Esophagus muscularis mucosa (tissue), 4 donors: ENCODE results near the gene DIRAS2. TPM values are rescaled to one million over a fixed set of nuclear protein-coding genes. Genes with fewer than 3 reads are reported as not detected.

Experiments used
- DNase-seq: peaks from one replicate; pipeline ENCODE4 v3.0.0-alpha.2; 2017; ENCODE audit errors: extremely low spot score
- H3K27ac ChIP-seq, 4 donors: fragments of 200-600 bp; sonication (generic); replicated peaks in 1 of 4; 1 replicate in 3 of 4; 2 replicates in 1 of 4; pipeline ENCODE4 v1.5.1; 2016 to 2019; ENCODE audit warnings: mild to moderate bottlenecking in 1 of 4
- H3K27me3 ChIP-seq, 4 donors: fragments of 200-600 bp; sonication (generic); one replicate each; pipeline versions ENCODE4 v1.5.1 to v1.6.0; 2016 to 2019
- H3K36me3 ChIP-seq, 4 donors: fragments of 200-600 bp; sonication (generic); one replicate each; pipeline ENCODE4 v1.5.1; 2016 to 2019
- H3K4me1 ChIP-seq, 4 donors: fragments of 200-600 bp; sonication (generic); one replicate each; pipeline ENCODE4 v1.5.1; 2016 to 2019
- H3K4me3 ChIP-seq, 4 donors: fragments of 200-600 bp; sonication (generic); 1 replicate in 2 of 4; 2 replicates in 2 of 4; pipeline ENCODE4 v1.5.1; 2016 to 2019; ENCODE audit warnings: mild to moderate bottlenecking in 4 of 4, moderate library complexity in 1 of 4
- H3K9me3 ChIP-seq, 4 donors: fragments of 200-600 bp; sonication (generic); 1 replicate in 3 of 4; 2 replicates in 1 of 4; pipeline ENCODE4 v1.5.1; 2016 to 2019
- EP300 ChIP-seq: sonication (generic); formaldehyde crosslinking; IDR thresholded peaks from one replicate; pipeline ENCODE4 v1.6.1; 2017; ENCODE audit warnings: antibody characterized with exemption
- POLR2A ChIP-seq: fragments of 450-650 bp; IDR thresholded peaks from one replicate; pipeline ENCODE4 v1.6.1; 2017; ENCODE audit warnings: antibody characterized with exemption, moderate library complexity, mild to moderate bottlenecking, low read depth
- POLR2AphosphoS5 ChIP-seq, 2 donors: sonication (generic); formaldehyde crosslinking; IDR thresholded peaks; one replicate each; pipeline ENCODE4 v1.6.1; 2017; ENCODE audit warnings: antibody characterized with exemption in 2 of 2
- WGBS: methylation state at CpG from one replicate; pipeline ENCODE4 v1.1.5; 2018; 5-methylcytosine and 5-hydroxymethylcytosine counted together
- intact Hi-C: fragments of 100-400 bp; cut with DNase I; formaldehyde crosslinking; loops from one replicate; pipeline ENCODE4 v1.15.1; 2023
- total RNA-seq, 4 donors: library from RNA; depleted of rRNA; stranded (reverse); fragments of >200 nt; gene quantifications; one replicate each; pipeline versions ENCODE4 v1.1.0 to v1.2.1, GENCODE V29; 2016
- TF ChIP-seq, protein P1 (sequence below), 3 experiments: fragments of 200-600 bp in 2 of 3; fragments of 450-650 bp in 1 of 3; sonication (generic) in 2 of 3; IDR thresholded peaks; one replicate each; pipeline ENCODE4 v1.5.1; 2017 to 2019; ENCODE audit warnings: antibody characterized with exemption in 3 of 3, mild to moderate bottlenecking in 2 of 3, moderate library complexity in 1 of 3

DIRAS2 gene
- total RNA-seq, 4 donors from 2014 or later, result 0.17 TPM; not detected in 3

DNA sequence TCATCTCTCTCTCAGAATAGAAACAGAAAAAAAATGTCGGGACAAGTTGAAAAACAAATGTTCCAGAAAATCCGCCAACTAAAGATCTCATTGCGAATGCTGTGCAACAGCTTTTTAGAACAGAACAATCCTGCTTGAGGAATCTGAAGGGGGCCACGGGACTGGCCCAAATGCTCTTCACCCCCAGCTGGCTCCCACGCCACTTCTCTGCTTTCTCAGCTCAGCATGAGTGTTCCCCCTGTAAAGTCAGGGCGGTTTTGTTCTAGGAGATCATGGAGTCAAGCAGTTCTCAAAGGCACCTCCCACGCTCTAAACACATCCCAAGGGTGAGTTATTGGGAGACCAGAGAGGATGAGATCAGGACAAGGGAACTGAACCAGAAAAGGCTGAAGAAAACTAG lies 31.5 kb downstream of the DIRAS2 start:
- WGBS, result 86% methylated on average over 7 of the region's 7 CpGs
- no peaks in the 10 kb centered on the region for H3K4me1 ChIP-seq
- no peak overlapping the region for H3K4me3 ChIP-seq
- no peak for DNase-seq
- TF ChIP-seq, protein P1, sequence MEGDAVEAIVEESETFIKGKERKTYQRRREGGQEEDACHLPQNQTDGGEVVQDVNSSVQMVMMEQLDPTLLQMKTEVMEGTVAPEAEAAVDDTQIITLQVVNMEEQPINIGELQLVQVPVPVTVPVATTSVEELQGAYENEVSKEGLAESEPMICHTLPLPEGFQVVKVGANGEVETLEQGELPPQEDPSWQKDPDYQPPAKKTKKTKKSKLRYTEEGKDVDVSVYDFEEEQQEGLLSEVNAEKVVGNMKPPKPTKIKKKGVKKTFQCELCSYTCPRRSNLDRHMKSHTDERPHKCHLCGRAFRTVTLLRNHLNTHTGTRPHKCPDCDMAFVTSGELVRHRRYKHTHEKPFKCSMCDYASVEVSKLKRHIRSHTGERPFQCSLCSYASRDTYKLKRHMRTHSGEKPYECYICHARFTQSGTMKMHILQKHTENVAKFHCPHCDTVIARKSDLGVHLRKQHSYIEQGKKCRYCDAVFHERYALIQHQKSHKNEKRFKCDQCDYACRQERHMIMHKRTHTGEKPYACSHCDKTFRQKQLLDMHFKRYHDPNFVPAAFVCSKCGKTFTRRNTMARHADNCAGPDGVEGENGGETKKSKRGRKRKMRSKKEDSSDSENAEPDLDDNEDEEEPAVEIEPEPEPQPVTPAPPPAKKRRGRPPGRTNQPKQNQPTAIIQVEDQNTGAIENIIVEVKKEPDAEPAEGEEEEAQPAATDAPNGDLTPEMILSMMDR (IDR thresholded peaks at IDR 0.05), result no peak
- TF ChIP-seq POLR2AphosphoS5 (IDR thresholded peaks at IDR 0.05) (no peak), POLR2A (no peak), EP300 (no peak)
- no peaks in the 10 kb centered on the region for H3K9me3 ChIP-seq
- intact Hi-C loops, result no loop called here
- H3K27me3 ChIP-seq, result peaks cover 0 to 14% (median 0%) of the 10 kb centered on the region in 4 donors
- no peaks in the 10 kb centered on the region for H3K36me3 ChIP-seq
- no peak overlapping the region for H3K27ac ChIP-seq

DNA sequence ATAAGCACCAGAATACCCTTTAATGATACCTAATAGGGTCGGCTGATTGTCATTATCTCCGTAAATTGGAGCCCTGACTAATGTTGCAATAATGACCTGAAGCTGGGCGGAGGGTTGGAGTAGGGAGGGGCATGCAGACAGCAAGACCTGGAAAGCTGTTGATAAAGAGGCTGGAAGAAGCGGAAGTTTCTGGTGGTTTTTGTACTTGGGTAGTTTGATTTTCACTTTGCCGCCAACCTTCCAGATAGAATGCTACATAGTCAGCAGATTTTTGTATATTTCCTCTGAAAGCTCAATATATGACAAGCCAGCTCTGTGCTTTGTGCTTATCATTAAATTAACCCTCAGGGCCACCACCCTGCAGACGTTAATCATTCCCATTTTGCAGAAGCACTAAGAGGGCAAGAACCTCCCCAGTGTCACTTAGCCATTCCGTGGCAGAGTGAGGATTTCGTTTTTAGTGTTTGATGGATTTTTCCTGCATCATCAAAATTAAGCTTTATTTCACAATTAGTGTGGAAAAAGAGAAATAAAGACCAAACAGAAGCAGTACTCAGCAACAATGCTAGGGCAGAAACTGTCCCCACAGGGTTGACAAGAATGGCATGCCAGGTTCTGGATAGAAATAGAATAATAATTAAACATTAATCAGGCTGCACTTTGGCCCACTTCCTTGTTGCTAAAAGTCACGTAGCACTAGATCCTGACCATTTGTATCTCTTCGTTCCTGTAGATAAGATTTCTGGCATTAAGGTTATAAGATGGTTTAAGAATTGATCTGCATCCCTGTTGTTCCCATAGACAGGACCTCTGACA lies 34.7 kb downstream of the DIRAS2 start:
- peaks cover 0 to 17% (median 0%) of the 10 kb centered on the region in 4 donors for H3K27me3 ChIP-seq
- no peaks in the 10 kb centered on the region for H3K36me3 ChIP-seq
- 73% methylated on average over 10 of the region's 10 CpGs for WGBS
- H3K4me1 ChIP-seq, result no peaks in the 10 kb centered on the region
- H3K27ac ChIP-seq, result no peak overlapping the region
- H3K9me3 ChIP-seq, result no peaks in the 10 kb centered on the region
- H3K4me3 ChIP-seq, result no peak overlapping the region
- DNase-seq, result no peak
- no peak for TF ChIP-seq POLR2AphosphoS5 (IDR thresholded peaks at IDR 0.05)
- no peak for TF ChIP-seq POLR2A
- TF ChIP-seq, protein P1 (IDR thresholded peaks at IDR 0.05), result no peak
- no peak for TF ChIP-seq EP300
- intact Hi-C loops, result no loop called here

DNA sequence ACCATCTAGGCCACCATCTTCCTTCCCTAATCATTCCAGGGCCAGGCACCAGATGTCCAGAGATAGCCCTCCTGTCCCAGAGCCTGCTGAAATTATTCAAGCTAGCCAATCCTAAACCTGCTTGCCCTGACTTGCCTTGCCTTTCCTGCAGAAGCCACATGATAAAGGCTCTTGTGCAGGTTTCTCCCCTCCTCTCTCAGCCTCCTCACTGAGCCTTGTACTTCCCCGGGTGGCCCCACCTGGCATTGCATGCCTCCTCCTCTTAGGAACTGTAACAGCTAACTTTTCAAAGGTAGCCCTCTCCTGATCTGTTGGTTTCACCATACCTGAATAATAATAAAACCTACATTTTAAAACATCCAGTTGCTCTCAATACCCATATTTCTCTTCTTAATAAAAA lies 42.6 kb downstream of the DIRAS2 start:
- DNase-seq, result no peak
- TF ChIP-seq EP300 (no peak), POLR2A (no peak), POLR2AphosphoS5 (IDR thresholded peaks at IDR 0.05) (no peak)
- TF ChIP-seq, protein P1 (IDR thresholded peaks at IDR 0.05), result no peak
- H3K27ac ChIP-seq, result no peak overlapping the region
- H3K4me1 ChIP-seq, result no peaks in the 10 kb centered on the region
- WGBS, result 64% methylated on average over 1 of the region's 1 CpG
- no peak overlapping the region for H3K4me3 ChIP-seq
- intact Hi-C loops, result no loop called here
- no peaks in the 10 kb centered on the region for H3K36me3 ChIP-seq
- peaks cover 0 to 19% (median 0%) of the 10 kb centered on the region in 4 donors for H3K27me3 ChIP-seq
- no peaks in the 10 kb centered on the region for H3K9me3 ChIP-seq

DNA sequence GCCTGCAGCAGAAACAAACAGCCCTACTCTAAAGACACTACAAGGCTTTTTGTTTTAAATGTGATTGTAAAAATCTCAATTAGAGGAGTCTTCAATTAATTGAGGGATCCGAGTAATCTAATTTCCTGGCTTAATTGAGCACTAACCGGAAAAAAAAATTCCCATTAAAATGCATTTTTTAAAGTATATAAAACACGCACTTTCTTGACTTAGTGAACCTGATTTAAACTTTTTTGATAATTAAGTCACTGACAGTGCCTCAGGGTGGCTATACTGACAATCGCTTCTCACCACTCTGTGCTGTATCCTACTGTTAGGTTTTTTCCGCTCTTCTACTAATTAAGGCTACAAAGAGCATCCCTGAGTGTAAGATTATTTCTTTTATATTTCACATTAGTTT lies 44.4 kb downstream of the DIRAS2 start:
- TF ChIP-seq, protein P1 (IDR thresholded peaks at IDR 0.05), result no peak
- TF ChIP-seq EP300 (no peak), POLR2A (no peak), POLR2AphosphoS5 (IDR thresholded peaks at IDR 0.05) (no peak)
- intact Hi-C loops, result no loop called here
- no peak overlapping the region for H3K4me3 ChIP-seq

More for the DNA sequence above, 44.4 kb downstream of the DIRAS2 start:
- Histone ChIP-seq H3K36me3 (no peaks in the 10 kb centered on the region), H3K4me1 (no peaks in the 10 kb centered on the region), H3K27me3 (peaks cover 0 to 13% (median 0%) of the 10 kb centered on the region in 4 donors), H3K9me3 (peaks cover 0 to 5% (median 0%) of the 10 kb centered on the region in 4 donors), H3K27ac (no peak overlapping the region)
- 87% methylated on average over 5 of the region's 5 CpGs for WGBS
- DNase-seq, result no peak
